SK-N-SH treated with all-trans-retinoic acid at 6 μM for 48 hours (cell line): ENCODE measurements around the gene CTNNA3.

Experiments used
- BACH2 ChIP-seq: fragments of 250-450 bp; sonication (Bioruptor Pico); IDR thresholded peaks from 2 replicates; pipeline ENCODE4 v1.9.0; 2021; ENCODE audit warnings: mild to moderate bottlenecking, borderline replicate concordance
- ISL1 ChIP-seq: fragments of 250-450 bp; sonication (Bioruptor Pico); IDR thresholded peaks from 2 replicates; pipeline ENCODE4 v2.1.2; 2022; ENCODE audit warnings: mild to moderate bottlenecking, moderate library complexity
- SNAI2 ChIP-seq: fragments of 250-450 bp; sonication (Bioruptor Pico); IDR thresholded peaks from 2 replicates; pipeline ENCODE4 v1.5.0; 2020; ENCODE audit warnings: mild to moderate bottlenecking, moderate library complexity
- ZFP3 ChIP-seq: fragments of 250-450 bp; sonication (Bioruptor Pico); IDR thresholded peaks from 2 replicates; pipeline ENCODE4 v1.5.0; 2020; ENCODE audit warnings: mild to moderate bottlenecking, moderate library complexity
- ZFP30 ChIP-seq: fragments of 450-650 bp; formaldehyde crosslinking; IDR thresholded peaks from 2 replicates; pipeline ENCODE4 v1.5.0; 2022; ENCODE audit warnings: mild to moderate bottlenecking, moderate library complexity
- ZNF70 ChIP-seq: fragments of 450-650 bp; formaldehyde crosslinking; IDR thresholded peaks from 2 replicates; pipeline ENCODE4 v1.5.0; 2020; ENCODE audit warnings: mild to moderate bottlenecking, moderate library complexity
- TF ChIP-seq, protein P1 (sequence below): fragments of 250-450 bp; sonication (Bioruptor Pico); IDR thresholded peaks from 2 replicates; pipeline ENCODE4 v1.5.0; 2020; ENCODE audit warnings: mild to moderate bottlenecking, moderate library complexity
- TF ChIP-seq, protein P2 (sequence below): fragments of 250-450 bp; sonication (Bioruptor Pico); IDR thresholded peaks from 2 replicates; pipeline ENCODE4 v1.5.1; 2021; ENCODE audit warnings: mild to moderate bottlenecking, moderate library complexity
- TF ChIP-seq, protein P3 (sequence below): fragments of 250-450 bp; sonication (Bioruptor Pico); IDR thresholded peaks from 2 replicates; pipeline ENCODE4 v1.5.1; 2020; ENCODE audit warnings: low read depth, mild to moderate bottlenecking, moderate library complexity
- TF ChIP-seq, protein P4 (sequence below): fragments of 250-450 bp; sonication (Bioruptor Pico); IDR thresholded peaks from 2 replicates; pipeline ENCODE4 v1.8.0; 2020; ENCODE audit warnings: mild to moderate bottlenecking, moderate library complexity, borderline replicate concordance

DNA sequence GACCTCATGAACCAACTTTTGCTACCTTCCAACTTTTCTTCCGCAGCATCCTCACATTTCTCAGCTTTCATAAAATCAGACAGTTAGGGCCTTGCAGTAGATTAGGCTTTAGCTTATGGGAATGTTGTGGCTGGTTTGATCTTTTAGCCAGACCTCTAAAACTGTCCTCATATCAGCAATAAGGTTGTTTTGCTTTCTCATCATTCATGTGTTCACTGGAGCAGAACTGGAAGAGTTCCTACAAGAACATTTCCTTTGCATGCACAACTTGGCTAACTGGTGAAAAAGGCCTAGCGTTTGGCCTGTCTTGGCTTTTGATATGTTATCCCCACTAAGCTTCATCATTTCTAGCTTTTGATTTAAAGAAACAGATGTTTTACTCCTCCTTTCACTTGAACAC is 900.1 kb downstream of the CTNNA3 start:
- TF ChIP-seq, protein P1, sequence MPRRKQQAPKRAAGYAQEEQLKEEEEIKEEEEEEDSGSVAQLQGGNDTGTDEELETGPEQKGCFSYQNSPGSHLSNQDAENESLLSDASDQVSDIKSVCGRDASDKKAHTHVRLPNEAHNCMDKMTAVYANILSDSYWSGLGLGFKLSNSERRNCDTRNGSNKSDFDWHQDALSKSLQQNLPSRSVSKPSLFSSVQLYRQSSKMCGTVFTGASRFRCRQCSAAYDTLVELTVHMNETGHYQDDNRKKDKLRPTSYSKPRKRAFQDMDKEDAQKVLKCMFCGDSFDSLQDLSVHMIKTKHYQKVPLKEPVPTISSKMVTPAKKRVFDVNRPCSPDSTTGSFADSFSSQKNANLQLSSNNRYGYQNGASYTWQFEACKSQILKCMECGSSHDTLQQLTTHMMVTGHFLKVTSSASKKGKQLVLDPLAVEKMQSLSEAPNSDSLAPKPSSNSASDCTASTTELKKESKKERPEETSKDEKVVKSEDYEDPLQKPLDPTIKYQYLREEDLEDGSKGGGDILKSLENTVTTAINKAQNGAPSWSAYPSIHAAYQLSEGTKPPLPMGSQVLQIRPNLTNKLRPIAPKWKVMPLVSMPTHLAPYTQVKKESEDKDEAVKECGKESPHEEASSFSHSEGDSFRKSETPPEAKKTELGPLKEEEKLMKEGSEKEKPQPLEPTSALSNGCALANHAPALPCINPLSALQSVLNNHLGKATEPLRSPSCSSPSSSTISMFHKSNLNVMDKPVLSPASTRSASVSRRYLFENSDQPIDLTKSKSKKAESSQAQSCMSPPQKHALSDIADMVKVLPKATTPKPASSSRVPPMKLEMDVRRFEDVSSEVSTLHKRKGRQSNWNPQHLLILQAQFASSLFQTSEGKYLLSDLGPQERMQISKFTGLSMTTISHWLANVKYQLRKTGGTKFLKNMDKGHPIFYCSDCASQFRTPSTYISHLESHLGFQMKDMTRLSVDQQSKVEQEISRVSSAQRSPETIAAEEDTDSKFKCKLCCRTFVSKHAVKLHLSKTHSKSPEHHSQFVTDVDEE = no peak
- TF ChIP-seq ZFP3 (CRISPR knock-in tag) (no peak), SNAI2 (CRISPR knock-in tag) (no peak), ISL1 (CRISPR knock-in tag) (no peak), BACH2 (CRISPR knock-in tag) (no peak), ZFP30 (CRISPR knock-in tag) (no peak), ZNF70 (CRISPR knock-in tag) (no peak)
- TF ChIP-seq, protein P2, sequence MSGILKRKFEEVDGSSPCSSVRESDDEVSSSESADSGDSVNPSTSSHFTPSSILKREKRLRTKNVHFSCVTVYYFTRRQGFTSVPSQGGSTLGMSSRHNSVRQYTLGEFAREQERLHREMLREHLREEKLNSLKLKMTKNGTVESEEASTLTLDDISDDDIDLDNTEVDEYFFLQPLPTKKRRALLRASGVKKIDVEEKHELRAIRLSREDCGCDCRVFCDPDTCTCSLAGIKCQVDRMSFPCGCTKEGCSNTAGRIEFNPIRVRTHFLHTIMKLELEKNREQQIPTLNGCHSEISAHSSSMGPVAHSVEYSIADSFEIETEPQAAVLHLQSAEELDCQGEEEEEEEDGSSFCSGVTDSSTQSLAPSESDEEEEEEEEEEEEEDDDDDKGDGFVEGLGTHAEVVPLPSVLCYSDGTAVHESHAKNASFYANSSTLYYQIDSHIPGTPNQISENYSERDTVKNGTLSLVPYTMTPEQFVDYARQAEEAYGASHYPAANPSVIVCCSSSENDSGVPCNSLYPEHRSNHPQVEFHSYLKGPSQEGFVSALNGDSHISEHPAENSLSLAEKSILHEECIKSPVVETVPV (CRISPR knock-in tag) = no peak
- TF ChIP-seq, protein P3, sequence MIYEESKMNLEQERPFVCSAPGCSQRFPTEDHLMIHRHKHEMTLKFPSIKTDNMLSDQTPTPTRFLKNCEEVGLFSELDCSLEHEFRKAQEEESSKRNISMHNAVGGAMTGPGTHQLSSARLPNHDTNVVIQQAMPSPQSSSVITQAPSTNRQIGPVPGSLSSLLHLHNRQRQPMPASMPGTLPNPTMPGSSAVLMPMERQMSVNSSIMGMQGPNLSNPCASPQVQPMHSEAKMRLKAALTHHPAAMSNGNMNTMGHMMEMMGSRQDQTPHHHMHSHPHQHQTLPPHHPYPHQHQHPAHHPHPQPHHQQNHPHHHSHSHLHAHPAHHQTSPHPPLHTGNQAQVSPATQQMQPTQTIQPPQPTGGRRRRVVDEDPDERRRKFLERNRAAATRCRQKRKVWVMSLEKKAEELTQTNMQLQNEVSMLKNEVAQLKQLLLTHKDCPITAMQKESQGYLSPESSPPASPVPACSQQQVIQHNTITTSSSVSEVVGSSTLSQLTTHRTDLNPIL (CRISPR knock-in tag) = no peak
- TF ChIP-seq, protein P4, sequence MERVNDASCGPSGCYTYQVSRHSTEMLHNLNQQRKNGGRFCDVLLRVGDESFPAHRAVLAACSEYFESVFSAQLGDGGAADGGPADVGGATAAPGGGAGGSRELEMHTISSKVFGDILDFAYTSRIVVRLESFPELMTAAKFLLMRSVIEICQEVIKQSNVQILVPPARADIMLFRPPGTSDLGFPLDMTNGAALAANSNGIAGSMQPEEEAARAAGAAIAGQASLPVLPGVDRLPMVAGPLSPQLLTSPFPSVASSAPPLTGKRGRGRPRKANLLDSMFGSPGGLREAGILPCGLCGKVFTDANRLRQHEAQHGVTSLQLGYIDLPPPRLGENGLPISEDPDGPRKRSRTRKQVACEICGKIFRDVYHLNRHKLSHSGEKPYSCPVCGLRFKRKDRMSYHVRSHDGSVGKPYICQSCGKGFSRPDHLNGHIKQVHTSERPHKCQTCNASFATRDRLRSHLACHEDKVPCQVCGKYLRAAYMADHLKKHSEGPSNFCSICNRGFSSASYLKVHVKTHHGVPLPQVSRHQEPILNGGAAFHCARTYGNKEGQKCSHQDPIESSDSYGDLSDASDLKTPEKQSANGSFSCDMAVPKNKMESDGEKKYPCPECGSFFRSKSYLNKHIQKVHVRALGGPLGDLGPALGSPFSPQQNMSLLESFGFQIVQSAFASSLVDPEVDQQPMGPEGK = no peak
